ENCODE results near the gene RBM43. TPM values are rescaled to one million over a fixed set of nuclear protein-coding genes. Genes with fewer than 3 reads are reported as not detected.

The RBM43 gene
- total and polyA plus RNA-seq, 9 of the 15 experiments (the other 6 are each of a cell fraction or from before 2014, with no cell fraction given), result 1.3 to 6.9 (median 3.8) TPM

- no peak for TF ChIP-seq ZNF407 (IDR thresholded peaks at IDR 0.05; ENCODE audit: low read depth)
- no peak for TF ChIP-seq NKRF (IDR thresholded peaks at IDR 0.05; ENCODE audit: borderline replicate concordance)
- TF ChIP-seq ZNF23 (CRISPR knock-in tag; IDR thresholded peaks at IDR 0.05), result no peak
- no peak for TF ChIP-seq ZNF785 (CRISPR knock-in tag; IDR thresholded peaks at IDR 0.05)
- no peak for TF ChIP-seq SFPQ (IDR thresholded peaks at IDR 0.05; ENCODE audit: low read depth, low read length)
- no peak for TF ChIP-seq SP2 (IDR thresholded peaks at IDR 0.05; ENCODE audit: extremely low read depth, low read depth, low read length, poor library complexity, severe bottlenecking)
- TF ChIP-seq ZNF143 (CRISPR knock-in tag; IDR thresholded peaks at IDR 0.05), result no peak
- TF ChIP-seq ZNF699 (CRISPR knock-in tag; IDR thresholded peaks at IDR 0.05; ENCODE audit: insufficient replicate concordance), result no peak
- peak; percentile 35; the same call in 1 of the 2 replicates for TF ChIP-seq C11orf30 (IDR thresholded peaks at IDR 0.05; ENCODE audit: low read depth)
- TF ChIP-seq ZNF586 (CRISPR knock-in tag; conservative IDR thresholded peaks at IDR 0.05), result 0 out of 2 replicates have a peak, but pooled peaks have one; percentile 7
These were observed 28.6 kb upstream of the RBM43 start (continued) for GRCh38 chr2:151289972-151290866.

Measured in K562 (cell line).